Measurements from ENCODE around the gene NCOA5.

GRCh38 chr20:46022411-46023147 lies 67.2 kb downstream of the NCOA5 start:
- TF ChIP-seq CTCF (conservative IDR thresholded peaks at IDR 0.05; ENCODE audit: low read depth, low read length), result peak; percentile 81
- no peak for TF ChIP-seq EZH2 (IDR thresholded peaks at IDR 0.05; ENCODE audit: borderline replicate concordance, low read depth, low read length, poor library complexity, severe bottlenecking)
